Tibial artery (tissue), 4 donors: Measurements from ENCODE around the gene FHOD3.

Experiments
- DNase-seq, 2 donors: peaks; one replicate each; pipeline ENCODE4 v3.0.0-alpha.2; 2019
- H3K27ac ChIP-seq, 2 donors: fragments of 200-600 bp; sonication (generic) in 1 of 2; 1 replicate in 1 of 2; 2 replicates in 1 of 2; pipeline ENCODE4 v1.5.1; 2018 to 2019; ENCODE audit warnings: mild to moderate bottlenecking in 1 of 2
- H3K27me3 ChIP-seq, 2 donors: fragments of 200-600 bp; sonication (generic) in 1 of 2; one replicate each; pipeline versions ENCODE4 v1.5.1 to v1.6.0; 2016 to 2019
- H3K36me3 ChIP-seq, 3 donors: fragments of 200-600 bp; sonication (generic) in 2 of 3; one replicate each; pipeline ENCODE4 v1.5.1; 2016 to 2019; ENCODE audit warnings: mild to moderate bottlenecking in 2 of 3
- H3K4me1 ChIP-seq, 4 donors: fragments of 200-600 bp; sonication (generic) in 2 of 4; 1 replicate in 3 of 4; 2 replicates in 1 of 4; pipeline ENCODE4 v1.5.1; 2016 to 2019
- H3K4me3 ChIP-seq, 2 donors: fragments of 200-600 bp; sonication (generic) in 1 of 2; 1 replicate in 1 of 2; 2 replicates in 1 of 2; pipeline ENCODE4 v1.5.1; 2018 to 2019; ENCODE audit warnings: mild to moderate bottlenecking in 2 of 2
- H3K9me3 ChIP-seq, 3 donors: fragments of 200-600 bp; sonication (generic) in 1 of 3; one replicate each; pipeline ENCODE4 v1.5.1; 2016 to 2019
- CTCF ChIP-seq, 2 experiments: fragments of 200-600 bp in 1 of 2; fragments of 450-650 bp in 1 of 2; IDR thresholded peaks; one replicate each; pipeline ENCODE4 v1.5.1; 2017 to 2019; ENCODE audit warnings: antibody characterized with exemption in 2 of 2, mild to moderate bottlenecking in 1 of 2, moderate library complexity in 1 of 2
- intact Hi-C: fragments of 100-400 bp; cut with DNase I; formaldehyde crosslinking; loops from one replicate; pipeline ENCODE4 v1.15.0; 2023; ENCODE audit warnings: low total_unique reads

The FHOD3 gene

GRCh38 chr18:36792634-36793283, 495.2 kb downstream of the FHOD3 start:
- H3K4me3 ChIP-seq = no peak overlapping the region
- no peaks in the 10 kb centered on the region for H3K27me3 ChIP-seq
- H3K36me3 ChIP-seq = peaks cover 16 to 60% (median 59%) of the 10 kb centered on the region in 3 donors
- peaks cover 0 to 4% (median under 1%) of the 10 kb centered on the region in 4 donors for H3K4me1 ChIP-seq
- no peak overlapping the region for H3K27ac ChIP-seq
- intact Hi-C loops = no loop called here
- DNase-seq = no peak
- TF ChIP-seq CTCF (IDR thresholded peaks at IDR 0.05) = no peak
- H3K9me3 ChIP-seq = no peaks in the 10 kb centered on the region

GRCh38 chr18:36798738-36799473, 501.4 kb downstream of the FHOD3 start:
- DNase-seq = no peak
- TF ChIP-seq CTCF (IDR thresholded peaks at IDR 0.05) = no peak

GRCh38 chr18:36805105-36805504, 507.6 kb downstream of the FHOD3 start:
- Histone ChIP-seq H3K27ac (no peak overlapping the region), H3K9me3 (no peaks in the 10 kb centered on the region), H3K4me3 (no peak overlapping the region), H3K4me1 (peaks cover 0 to 3% (median 0%) of the 10 kb centered on the region in 4 donors), H3K27me3 (no peaks in the 10 kb centered on the region), H3K36me3 (peaks cover 18 to 54% (median 52%) of the 10 kb centered on the region in 3 donors)
- TF ChIP-seq CTCF (IDR thresholded peaks at IDR 0.05) = no peak
- intact Hi-C loops = loop anchor here (5.0 kb wide), 1 partner anchor 33 kb away; no protein-coding TSS in a partner anchor
- no peak for DNase-seq

More at GRCh38 chr18:36798738-36799473, 501.4 kb downstream of the FHOD3 start:
- no peak overlapping the region for H3K27ac ChIP-seq
- H3K4me1 ChIP-seq = no peaks in the 10 kb centered on the region
- intact Hi-C loops = no loop called here
- no peaks in the 10 kb centered on the region for H3K9me3 ChIP-seq
- no peaks in the 10 kb centered on the region for H3K27me3 ChIP-seq
- peaks cover 25 to 66% (median 62%) of the 10 kb centered on the region in 3 donors for H3K36me3 ChIP-seq
- no peak overlapping the region for H3K4me3 ChIP-seq

GRCh38 chr18:36808681-36809080, 511.2 kb downstream of the FHOD3 start:
- no peaks in the 10 kb centered on the region for H3K27me3 ChIP-seq
- H3K36me3 ChIP-seq = peaks cover 12 to 41% (median 28%) of the 10 kb centered on the region in 3 donors
- no peak overlapping the region for H3K27ac ChIP-seq
- H3K4me1 ChIP-seq = peaks cover 0 to 6% (median 0%) of the 10 kb centered on the region in 4 donors
- no peaks in the 10 kb centered on the region for H3K9me3 ChIP-seq
- intact Hi-C loops = loop anchor here (5.0 kb wide), 1 partner anchor 36 kb away; no protein-coding TSS in a partner anchor
- no peak overlapping the region for H3K4me3 ChIP-seq
- no peak for DNase-seq
- no peak for TF ChIP-seq CTCF (IDR thresholded peaks at IDR 0.05)

- intact Hi-C loops = loop anchor here (5.0 kb wide), 2 partner anchors 37 to 122 kb away; no protein-coding TSS in a partner anchor
- Histone ChIP-seq H3K27me3 (no peaks in the 10 kb centered on the region), H3K4me3 (no peak overlapping the region), H3K36me3 (peaks cover 5 to 37% (median 17%) of the 10 kb centered on the region in 3 donors), H3K4me1 (peaks cover 0 to 6% (median 0%) of the 10 kb centered on the region in 4 donors), H3K9me3 (no peaks in the 10 kb centered on the region), H3K27ac (no peak overlapping the region)
- peak in 1 of 2 donors; percentile 29 for DNase-seq
- peak; percentile 71 to 84 for TF ChIP-seq CTCF (IDR thresholded peaks at IDR 0.05)
Measured at GRCh38 chr18:36809590-36810381, 512.3 kb downstream of the FHOD3 start.
